NCI-H748 treated with DMSO at 0.1 percent for 48 hours (cell line): ENCODE results near the gene LRRC70.
"Not testable (repeated sequence)": the region's sequence is repeated elsewhere in the genome, so short reads cannot be mapped to it uniquely, and the experiment has no call there.

Experiments
- DNase-seq: peaks from one replicate; lab custom pipeline; 2025; lab: John Stamatoyannopoulos, UW

LRRC70 gene, protein sequence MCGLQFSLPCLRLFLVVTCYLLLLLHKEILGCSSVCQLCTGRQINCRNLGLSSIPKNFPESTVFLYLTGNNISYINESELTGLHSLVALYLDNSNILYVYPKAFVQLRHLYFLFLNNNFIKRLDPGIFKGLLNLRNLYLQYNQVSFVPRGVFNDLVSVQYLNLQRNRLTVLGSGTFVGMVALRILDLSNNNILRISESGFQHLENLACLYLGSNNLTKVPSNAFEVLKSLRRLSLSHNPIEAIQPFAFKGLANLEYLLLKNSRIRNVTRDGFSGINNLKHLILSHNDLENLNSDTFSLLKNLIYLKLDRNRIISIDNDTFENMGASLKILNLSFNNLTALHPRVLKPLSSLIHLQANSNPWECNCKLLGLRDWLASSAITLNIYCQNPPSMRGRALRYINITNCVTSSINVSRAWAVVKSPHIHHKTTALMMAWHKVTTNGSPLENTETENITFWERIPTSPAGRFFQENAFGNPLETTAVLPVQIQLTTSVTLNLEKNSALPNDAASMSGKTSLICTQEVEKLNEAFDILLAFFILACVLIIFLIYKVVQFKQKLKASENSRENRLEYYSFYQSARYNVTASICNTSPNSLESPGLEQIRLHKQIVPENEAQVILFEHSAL

DNA sequence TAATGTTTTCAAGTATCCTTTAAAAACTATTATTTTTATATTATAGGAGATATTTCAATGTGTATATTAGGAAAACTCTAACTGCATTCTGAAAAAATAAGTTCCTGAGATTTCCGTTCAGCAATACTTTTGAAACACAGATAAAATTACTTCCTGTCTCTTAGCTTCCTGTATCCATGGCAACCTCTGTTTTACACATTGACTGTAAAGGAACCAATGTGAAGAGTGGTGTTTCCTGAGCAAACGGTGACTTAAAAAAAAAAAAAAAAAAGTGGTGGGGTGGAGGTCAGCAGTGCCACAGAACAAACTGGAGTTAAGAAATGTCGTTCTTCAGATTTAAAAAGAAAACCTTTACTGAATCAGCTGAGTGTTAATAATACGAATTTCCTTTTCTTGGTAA, at the start of gene LRRC70:
Gene LRRC70 (plus strand): TSS at position 280 of the 400 bp plus-strand sequence. CDS start 620 bp downstream, outside the sequence.
- DNase-seq, result no peak

DNA sequence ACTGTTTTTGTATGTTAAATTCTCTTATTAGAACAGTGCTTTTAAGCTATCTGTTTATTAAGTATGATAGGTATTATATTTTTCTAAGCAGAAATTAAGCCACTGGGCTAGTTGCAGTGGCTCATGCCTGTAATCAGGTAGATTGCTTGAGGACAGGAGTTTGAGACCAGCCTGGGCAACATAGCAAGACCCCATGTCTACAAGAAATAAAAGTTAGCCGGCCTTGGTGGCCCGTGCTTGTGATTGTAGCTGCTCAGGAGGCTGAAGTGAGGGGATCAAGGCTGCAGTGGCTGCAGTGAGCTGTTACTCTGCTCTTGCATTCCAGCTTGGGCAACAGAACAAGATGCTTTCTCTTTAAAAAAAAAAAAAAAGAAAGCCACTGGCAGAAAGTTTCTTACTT, 45.0 kb upstream of the LRRC70 start:
- DNase-seq, result no peak

GRCh38 chr5:62534461-62535236, 44.0 kb upstream of the LRRC70 start:
- no peak for DNase-seq

- DNase-seq, result no peak
Observed at GRCh38 chr5:62536232-62536631, 42.4 kb upstream of the LRRC70 start.

GRCh38 chr5:62536783-62537182, 41.8 kb upstream of the LRRC70 start:
- DNase-seq, result no peak

DNA sequence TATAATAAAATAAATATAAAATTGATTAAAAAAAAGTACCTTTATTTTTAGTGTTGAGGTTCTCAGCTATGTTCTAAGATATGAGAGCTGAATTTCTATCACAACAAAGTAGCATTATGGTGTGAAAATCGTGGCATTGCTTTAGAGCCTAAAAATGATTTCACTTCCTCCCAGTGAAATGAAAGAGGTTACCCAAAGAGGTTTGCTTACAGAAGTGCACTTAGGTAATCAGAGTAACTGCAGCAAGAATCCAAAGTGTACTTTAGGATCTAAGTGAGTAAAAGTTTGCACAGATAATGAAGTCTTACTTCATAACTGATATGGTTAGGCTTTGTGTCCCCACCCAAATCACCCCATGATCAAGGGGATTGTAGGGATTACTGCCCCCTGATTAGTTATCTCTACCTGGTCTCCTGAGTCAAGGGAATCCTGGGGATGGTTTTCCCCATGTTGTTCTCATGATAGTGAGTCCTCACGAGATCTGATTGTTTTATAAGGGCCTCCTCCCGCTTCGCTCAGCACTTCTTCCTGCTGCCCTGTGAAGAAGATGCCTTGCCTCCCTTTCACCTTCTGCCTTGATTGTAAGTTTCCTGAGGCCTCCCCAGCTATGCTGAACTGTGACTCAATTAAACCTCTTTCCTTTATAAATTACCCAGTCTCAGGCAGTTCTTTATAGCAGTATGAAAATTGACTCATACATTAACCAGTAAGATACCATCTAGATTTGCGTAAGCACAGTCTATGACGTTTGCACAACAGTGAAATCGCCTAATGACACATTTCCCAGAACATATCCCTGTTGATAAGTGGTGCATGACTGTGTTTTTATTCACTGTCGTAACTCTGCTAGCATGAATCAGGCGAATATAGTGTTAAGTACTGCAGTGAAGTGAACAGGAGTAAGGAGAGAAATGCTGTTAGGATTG, 40.3 kb upstream of the LRRC70 start:
- DNase-seq, result no peak

DNA sequence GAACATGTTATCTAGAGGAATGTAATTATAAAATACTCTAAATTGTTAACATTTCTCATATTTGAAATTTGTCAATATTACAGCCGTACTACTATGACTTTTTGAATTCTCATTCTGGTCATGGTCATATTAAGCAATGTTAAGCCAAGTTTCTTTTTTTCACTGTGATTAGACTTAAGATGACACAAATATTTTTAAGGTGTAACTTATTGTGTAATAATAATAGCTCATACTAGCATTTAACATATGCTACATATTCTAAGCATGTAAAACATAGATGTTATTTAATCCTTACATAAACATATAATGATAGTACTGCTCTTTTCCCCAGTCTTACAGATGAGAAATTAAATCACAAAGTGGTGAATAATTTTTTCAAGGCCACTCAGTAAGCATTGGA, 35.9 kb upstream of the LRRC70 start:
- no peak for DNase-seq

DNA sequence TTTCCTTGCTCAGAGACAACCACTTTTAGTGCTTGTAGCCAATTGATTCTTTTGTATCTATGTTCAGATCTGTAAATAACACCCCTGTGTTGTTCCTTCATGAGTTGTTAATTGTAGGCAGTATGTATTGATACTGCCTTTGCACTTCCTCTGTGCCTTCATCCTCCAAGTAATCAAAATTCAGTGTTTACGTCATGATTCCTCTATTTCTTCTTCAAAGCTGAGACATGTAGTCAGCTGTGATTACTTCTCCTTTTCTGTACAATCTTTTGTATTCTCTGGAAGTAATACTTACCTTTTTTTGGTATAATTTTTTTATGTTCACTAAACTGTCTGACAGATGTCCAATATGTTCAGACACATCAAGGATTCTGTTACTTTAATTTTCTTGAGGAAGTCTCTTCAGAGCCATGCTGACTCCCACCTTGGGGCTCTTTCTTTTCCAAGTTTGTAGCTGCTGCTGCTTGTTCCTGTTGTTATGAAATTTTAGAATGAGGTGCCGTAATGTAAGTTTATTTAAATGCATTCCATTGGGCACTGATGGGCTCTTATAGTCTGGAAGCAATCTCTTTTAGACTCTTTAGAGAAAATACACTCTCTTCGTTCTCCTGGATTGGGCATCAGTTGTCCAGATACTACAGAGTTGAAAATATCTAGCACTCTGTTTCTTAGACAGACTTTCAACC, 30.5 kb upstream of the LRRC70 start:
- no peak for DNase-seq

- DNase-seq, result no peak
Observed at GRCh38 chr5:62550103-62550502, 28.5 kb upstream of the LRRC70 start.

DNA sequence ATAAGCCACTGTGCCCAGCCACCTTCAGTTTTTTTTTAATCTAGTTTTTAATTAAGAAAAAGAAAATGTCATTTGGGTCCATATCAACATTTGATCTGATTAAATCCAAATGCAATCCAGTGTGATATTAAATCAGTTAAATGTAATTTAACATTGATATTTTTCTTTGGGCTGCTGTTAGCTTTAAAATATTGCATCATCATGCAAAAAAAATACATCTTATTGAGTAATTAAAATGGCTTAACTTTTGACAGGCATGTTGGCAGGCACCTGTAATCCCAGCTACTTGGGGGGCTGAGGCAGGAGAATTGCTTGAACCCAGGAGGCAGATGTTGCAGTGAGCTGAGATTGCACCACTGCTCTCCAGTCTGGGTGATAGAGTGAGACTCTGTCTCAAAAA, 22.7 kb upstream of the LRRC70 start:
- no peak for DNase-seq

- no peak for DNase-seq
Observed at GRCh38 chr5:62558941-62559340, 19.7 kb upstream of the LRRC70 start.

- DNase-seq, result no peak
Observed at GRCh38 chr5:62560786-62561185, 17.8 kb upstream of the LRRC70 start.

DNA sequence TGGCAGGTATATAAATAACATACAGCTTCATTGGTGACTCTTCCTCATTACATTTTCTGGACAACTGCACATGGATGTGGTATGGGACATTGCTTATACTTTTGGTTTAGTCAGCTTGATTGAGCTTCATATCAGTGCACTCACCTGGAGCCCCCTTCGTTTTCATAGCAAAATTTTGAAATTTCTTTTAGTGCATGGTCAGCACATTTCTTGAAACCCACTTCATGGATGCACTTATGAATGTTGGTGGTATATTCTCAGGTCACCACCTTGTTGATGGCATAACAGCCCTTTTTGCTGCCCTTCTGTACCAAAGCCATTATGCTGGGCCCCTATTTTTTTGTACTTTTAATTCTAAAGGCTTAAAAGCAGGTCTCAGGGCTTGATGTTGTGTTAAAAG, 16.7 kb upstream of the LRRC70 start:
- no peak for DNase-seq

DNA sequence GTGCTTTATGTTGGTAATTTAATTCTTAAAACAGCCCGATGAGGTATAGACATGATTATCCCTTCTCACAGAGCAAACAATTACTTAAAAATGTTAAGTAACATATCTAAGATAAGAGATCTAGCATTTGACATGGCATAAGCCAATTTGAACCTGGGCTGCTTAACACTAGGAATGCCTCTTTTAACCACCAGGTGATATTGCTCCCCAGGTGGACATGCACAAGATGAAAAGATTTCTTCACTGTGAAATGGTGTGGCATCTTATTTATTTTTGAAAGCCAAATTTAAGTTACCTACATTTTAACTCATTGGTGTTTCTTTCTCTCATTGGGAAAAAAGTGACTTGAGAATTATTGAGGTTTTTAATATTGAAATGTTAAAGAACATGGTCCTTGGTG, 15.8 kb upstream of the LRRC70 start:
- DNase-seq, result no peak

DNA sequence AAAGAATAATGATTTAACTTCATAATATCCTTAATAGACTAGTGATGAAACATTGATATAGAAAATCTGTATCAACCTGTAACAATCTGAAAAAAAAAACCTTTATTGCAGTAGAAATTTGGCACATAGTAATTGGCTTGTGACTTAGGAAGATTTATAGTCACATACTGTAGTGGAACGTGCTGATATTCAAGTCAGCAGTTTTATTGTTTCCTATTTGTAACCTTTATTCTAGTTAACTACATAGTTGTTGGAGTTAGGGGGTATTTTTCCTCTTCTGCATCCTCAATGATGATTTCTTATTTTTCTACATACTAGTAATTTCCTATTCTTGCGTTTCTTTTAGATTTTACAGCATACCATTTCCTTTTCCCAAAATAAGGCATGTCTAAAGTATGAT, 14.5 kb upstream of the LRRC70 start:
- no peak for DNase-seq

- not testable (repeated sequence) for DNase-seq
Observed at GRCh38 chr5:62565740-62566139, 12.9 kb upstream of the LRRC70 start.

GRCh38 chr5:62568143-62568542, 10.5 kb upstream of the LRRC70 start:
- DNase-seq, result no peak

GRCh38 chr5:62568800-62569432, 9.7 kb upstream of the LRRC70 start:
- no peak for DNase-seq

- DNase-seq, result no peak
Observed at GRCh38 chr5:62569470-62569869, 9.1 kb upstream of the LRRC70 start.

DNA sequence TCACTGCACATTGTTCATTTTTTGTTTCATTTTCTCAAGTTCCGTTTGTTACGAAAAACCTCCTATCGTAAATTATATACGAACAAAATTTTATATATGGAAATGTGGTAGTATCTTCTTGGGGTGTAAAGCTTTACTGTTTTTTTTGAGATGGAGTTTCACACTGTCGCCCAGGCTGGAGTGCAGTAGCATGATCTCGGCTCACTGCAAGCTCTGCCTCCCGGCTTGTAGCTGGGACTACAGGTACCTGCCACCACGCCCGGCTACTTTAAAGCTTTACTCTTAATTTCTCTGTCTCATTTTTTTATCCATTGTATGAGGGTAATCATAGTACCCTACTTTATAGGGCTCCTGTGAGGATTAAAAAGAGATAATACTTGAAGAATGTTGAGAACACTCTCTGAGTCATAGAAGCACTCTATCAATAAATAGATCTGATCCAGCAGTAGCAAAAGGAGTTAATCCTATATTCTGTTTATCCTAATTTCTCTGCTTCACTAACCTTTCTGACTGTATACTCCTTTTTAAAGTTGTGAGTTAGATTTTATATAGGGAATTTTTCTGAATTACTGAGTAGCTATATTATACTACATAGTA, 5.6 kb upstream of the LRRC70 start:
- no peak for DNase-seq
